Hematopoietic multipotent progenitor cell treated with erythropoietin and hydrocortisone succinate and interleukin-3 and kit ligand, for 17 days (in vitro differentiated cells): ENCODE measurements around the gene SEMA3E.

ENCODE experiments used
- DNase-seq: peaks from one replicate; pipeline ENCODE4 v3.0.0-alpha.2; 2015; ENCODE audit warnings: low spot score

SEMA3E gene

GRCh38 chr7:83640731-83641537, 8.0 kb downstream of the SEMA3E start:
- DNase-seq, result no peak

GRCh38 chr7:83640240-83640639, 8.7 kb downstream of the SEMA3E start:
- no peak for DNase-seq

GRCh38 chr7:83633516-83633915, 15.4 kb downstream of the SEMA3E start:
- DNase-seq, result no peak

- DNase-seq, result no peak
Observed at GRCh38 chr7:83629117-83629880, 19.6 kb downstream of the SEMA3E start.

- DNase-seq, result no peak
Observed at GRCh38 chr7:83617858-83618257, 31.1 kb downstream of the SEMA3E start.

- no peak for DNase-seq
Observed at GRCh38 chr7:83614112-83614511, 34.8 kb downstream of the SEMA3E start.

DNA sequence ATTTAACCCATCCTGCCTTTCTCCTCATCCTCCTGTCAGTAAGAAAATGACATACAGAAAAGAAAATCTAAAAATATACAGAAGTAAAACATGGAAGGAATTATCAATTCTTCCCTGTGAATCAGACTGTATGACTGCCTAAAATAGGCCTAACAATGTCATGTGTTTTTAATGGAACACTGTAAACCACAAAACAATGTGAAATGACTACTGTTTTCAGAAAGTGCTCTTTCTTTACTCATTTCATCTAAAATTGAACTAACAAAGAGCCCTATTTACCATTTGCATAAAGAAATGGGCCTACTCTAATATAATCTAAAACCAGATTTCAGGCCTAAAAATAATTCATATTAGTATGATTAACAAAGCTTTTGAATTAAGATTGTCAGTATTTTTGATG, 35.7 kb downstream of the SEMA3E start:
- no peak for DNase-seq

DNA sequence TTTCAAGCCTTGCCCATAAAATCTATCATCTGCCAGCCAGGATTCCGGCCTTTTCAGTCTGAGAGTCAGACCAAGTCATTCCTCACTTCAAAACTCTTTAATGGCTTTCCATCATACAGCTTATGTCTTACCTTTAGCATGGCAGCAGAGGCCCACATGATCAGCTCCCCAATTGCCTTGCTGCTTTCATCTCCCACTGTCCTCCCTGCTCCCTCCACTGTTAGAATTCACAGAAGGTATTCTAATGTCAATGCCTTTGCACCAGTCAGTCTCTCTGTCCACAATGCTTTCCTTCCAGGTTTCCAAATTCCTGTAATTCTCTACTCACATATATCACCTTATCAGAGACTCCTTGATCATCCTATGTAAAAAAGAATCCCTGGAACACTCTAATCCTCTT, 37.2 kb downstream of the SEMA3E start:
- no peak for DNase-seq

DNA sequence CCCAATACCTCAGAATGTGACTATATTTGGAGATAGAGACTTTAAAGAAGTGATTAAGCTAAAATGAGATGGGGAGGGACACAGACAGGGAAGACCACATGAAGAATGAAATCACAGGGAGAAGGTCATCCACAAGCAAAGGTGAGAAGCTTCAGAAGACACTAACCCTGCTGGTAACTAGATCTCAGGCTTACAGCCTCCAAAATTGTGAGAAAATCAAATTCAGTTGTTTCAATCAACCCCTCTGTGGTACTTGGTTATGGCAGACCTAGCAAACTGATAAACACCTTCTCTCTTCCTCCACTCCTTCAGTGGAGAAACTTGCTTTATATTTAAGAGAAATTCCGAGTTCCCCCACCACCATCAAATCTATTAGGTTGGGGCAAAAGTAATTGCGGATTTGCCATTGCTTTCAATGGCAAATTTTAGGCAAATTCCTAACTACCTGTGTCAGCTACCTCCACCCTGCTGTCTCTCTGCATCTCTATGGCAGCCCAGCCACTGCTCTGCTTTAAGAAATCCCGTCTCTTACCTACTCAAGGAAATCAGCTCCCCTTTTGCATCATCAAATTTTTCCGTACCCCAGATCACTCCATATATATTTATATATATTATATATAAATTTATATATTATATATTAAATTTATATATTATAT, 38.2 kb downstream of the SEMA3E start:
- DNase-seq, result no peak

DNA sequence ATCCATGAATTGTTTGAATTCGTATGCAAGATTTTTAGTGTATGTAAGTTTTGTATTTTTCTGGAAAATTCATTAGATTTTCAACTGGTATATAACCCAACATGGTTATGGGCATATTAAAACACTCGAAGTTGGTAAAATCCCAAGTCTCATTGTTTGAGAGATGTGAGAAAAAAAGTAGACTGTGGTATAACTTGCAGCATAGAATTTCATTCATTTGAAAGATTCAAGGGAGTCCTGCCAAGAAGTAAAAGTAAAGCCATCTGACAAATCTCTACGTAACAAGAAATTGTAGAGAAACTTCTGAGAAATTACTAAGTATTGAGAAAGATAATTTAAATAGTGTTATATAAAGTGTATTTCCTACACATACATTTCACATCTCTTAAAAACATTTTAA, 40.2 kb downstream of the SEMA3E start:
- DNase-seq, result no peak

DNA sequence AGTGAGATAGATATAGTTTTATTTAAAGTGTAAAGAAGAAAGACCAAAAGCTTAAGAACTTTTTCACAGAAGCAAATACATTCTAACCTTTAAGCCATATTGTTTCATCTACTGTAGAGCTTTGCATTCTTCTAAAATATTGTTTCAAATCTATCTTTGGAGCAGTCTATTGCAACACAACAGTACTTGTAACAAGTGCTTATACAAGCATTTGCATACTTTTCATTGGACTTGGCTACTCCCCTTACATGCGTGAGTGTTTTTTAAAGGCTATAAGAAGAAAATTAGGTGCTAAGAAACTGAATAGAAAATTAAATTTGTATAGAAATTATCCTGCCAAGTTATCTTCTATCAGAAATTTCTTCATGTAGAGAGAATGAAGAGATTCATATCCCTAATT, 45.3 kb downstream of the SEMA3E start:
- no peak for DNase-seq

DNA sequence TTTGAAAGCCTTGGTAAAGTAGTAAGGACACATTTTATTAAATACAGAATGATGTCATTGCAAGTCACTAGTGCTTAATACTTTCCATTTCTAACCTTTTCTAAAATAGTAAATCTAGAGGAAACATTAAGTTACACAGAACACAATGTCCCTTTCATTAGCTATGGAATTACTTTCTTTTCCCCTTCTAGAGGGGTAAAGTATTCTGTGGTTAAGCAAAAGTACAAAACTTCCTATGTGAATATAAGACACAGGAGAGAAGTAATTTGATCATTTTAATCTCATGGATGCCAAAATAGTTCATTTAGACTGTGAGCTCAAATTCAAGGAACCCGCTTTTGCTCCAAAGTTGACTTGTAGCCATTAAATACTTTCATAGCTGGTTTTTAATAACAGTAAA, 49.8 kb downstream of the SEMA3E start:
- DNase-seq, result no peak

- no peak for DNase-seq
Observed at GRCh38 chr7:83593921-83594475, 54.9 kb downstream of the SEMA3E start.

GRCh38 chr7:83588602-83589240, 60.2 kb downstream of the SEMA3E start:
- no peak for DNase-seq

DNA sequence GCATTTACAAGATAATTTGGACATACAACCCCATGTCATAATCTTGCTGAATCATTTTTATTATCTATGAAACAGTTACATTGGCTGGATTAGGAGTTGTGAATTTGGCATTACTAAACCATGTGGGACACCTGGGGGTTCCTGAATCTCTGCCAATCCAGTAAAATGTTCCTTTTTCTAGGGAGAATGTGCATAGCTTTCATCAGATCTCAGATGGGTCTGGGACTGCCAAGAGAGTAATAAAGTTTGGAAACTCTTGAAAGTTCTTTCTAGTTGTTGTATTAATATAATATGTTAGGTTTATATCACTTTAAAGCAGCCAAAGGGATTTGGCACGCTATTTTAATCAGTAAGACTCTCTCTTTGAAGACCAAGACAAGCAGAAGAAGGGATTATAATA, 62.7 kb downstream of the SEMA3E start:
- DNase-seq, result no peak

- DNase-seq, result no peak
Observed at GRCh38 chr7:83581667-83582435, 67.1 kb downstream of the SEMA3E start.

- DNase-seq, result no peak
Observed at GRCh38 chr7:83579740-83580139, 69.2 kb downstream of the SEMA3E start.

DNA sequence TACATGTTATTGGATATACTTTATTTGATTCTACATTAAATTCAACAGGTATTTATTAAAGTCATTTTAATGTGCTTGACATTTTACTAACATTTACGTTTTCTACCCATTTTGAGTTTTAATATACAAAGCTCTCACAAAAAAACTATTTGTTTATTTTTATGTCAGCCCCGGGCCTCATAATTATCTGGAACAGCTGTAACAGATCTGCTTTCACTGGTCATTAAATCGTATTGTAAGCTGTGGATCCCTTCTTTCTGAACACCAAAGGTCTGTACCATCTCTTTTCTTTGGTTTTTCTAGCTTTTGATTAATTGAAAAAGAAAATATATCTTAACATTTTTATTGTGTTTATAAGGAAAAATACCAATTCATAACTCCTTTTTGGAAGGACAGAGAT, 73.5 kb downstream of the SEMA3E start:
- DNase-seq, result no peak

- no peak for DNase-seq
Observed at GRCh38 chr7:83574616-83575015, 74.3 kb downstream of the SEMA3E start.

DNA sequence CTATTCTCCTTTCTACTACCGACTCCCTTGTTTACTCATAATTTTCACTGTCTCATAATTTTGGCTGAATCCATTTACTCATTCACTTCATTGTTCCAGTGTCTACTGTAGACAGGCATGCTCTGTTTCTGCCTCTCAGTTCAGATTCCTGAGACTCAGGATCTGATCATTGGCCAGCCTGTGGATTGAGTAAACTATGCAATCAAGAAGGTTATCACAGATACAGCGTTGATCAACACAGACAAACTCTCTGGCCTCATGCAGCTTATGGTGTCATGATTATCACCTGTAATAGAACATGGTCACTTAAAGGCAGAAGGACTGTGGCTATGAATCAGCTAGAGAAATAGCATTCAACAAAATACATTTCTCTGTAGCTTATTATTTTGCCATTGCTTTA, 86.0 kb downstream of the SEMA3E start:
- DNase-seq, result no peak

GRCh38 chr7:83562289-83562688, 86.7 kb downstream of the SEMA3E start:
- DNase-seq, result no peak
